K562 (cell line): Measurements from ENCODE around the gene SIGLEC6. TPM values are rescaled to one million over a fixed set of nuclear protein-coding genes. Genes with fewer than 3 reads are reported as not detected.

ENCODE experiments used
- CHCHD3 ChIP-seq: fragments of 250-450 bp; sonication (Bioruptor Pico); IDR thresholded peaks from 2 replicates; pipeline ENCODE4 v2.1.2; 2022; ENCODE audit warnings: mild to moderate bottlenecking
- HBP1 ChIP-seq: fragments of 450-650 bp; formaldehyde crosslinking; IDR thresholded peaks from 2 replicates; pipeline ENCODE4 v1.4.0; 2022; ENCODE audit warnings: missing genetic modification characterization
- RAD51 ChIP-seq: fragments of 450-650 bp; IDR thresholded peaks from 2 replicates; pipeline ENCODE4 v1.7.1; 2016; ENCODE audit warnings: low read depth, mild to moderate bottlenecking, borderline replicate concordance
- SMAD3 ChIP-seq: fragments of 450-650 bp; formaldehyde crosslinking; conservative IDR thresholded peaks from 2 replicates; pipeline ENCODE4 v1.4.0; 2020; ENCODE audit warnings: mild to moderate bottlenecking
- SMARCC2 ChIP-seq: fragments of 450-650 bp; IDR thresholded peaks from 2 replicates; pipeline ENCODE4 v1.6.1; 2017; ENCODE audit warnings: antibody characterized with exemption, moderate library complexity, mild to moderate bottlenecking, low read depth
- SMC3 ChIP-seq: conservative IDR thresholded peaks from 2 replicates; pipeline ENCODE4 v1.6.1; 2011; ENCODE audit warnings: low read depth, low read length, improper control_type of control experiment; ENCODE audit not compliant: insufficient read depth
- TAF1 ChIP-seq: IDR thresholded peaks from 2 replicates; pipeline ENCODE4 v1.6.1; 2011; ENCODE audit warnings: mild to moderate bottlenecking, low read length, moderate library complexity; ENCODE audit not compliant: insufficient read depth, control insufficient read depth, severe bottlenecking; ENCODE audit errors: extremely low read depth
- TEAD1 ChIP-seq, 2 experiments: fragments of 450-650 bp in 1 of 2; sonication (generic) in 1 of 2; formaldehyde crosslinking; IDR thresholded peaks; 2 replicates each; pipeline versions ENCODE4 v1.4.0 to v1.8.0; 2020 to 2022; ENCODE audit warnings: mild to moderate bottlenecking in 2 of 2, missing genetic modification reagents in 1 of 2
- ZNF263 ChIP-seq: sonication (generic); formaldehyde crosslinking; IDR thresholded peaks from 2 replicates; pipeline ENCODE4 v1.8.0; 2022; ENCODE audit warnings: mild to moderate bottlenecking, missing genetic modification reagents, borderline replicate concordance
- polyA plus RNA-seq, 8 experiments: library from polyadenylated mRNA; depleted of rRNA in 4 of 8; stranded (reverse) in 5 of 8; unstranded in 3 of 8; fragments of >200 nt; fragmentation: Nextera tagmentation in 2 of 8; fragmentation: Illumina TruSeq in 1 of 8; extraction: Ambion mirVana in 2 of 8; extraction: Trizol in 1 of 8; gene quantifications; 2 replicates each; pipeline versions ENCODE4 v1.2.1 to v1.2.3, GENCODE V29; 2011 to 2014; ENCODE audit warnings: inconsistent platforms in 1 of 8, missing spikeins in 1 of 8
- total RNA-seq, 7 experiments: library from RNA; depleted of rRNA in 6 of 7; stranded (reverse); fragments of >200 nt in 6 of 7; fragmentation: Illumina TruSeq in 2 of 7; extraction: Trizol in 2 of 7; gene quantifications; 2 replicates each; pipeline versions ENCODE4 v1.2.1 to v1.2.3, GENCODE V29; 2011 to 2021; ENCODE audit warnings: low replicate concordance in 1 of 7
- TF ChIP-seq, protein P1 (sequence below): fragments of 450-650 bp; IDR thresholded peaks from 2 replicates; pipeline ENCODE4 v1.6.1; 2016; ENCODE audit warnings: mild to moderate bottlenecking, moderate library complexity
- TF ChIP-seq, protein P2 (sequence below): sonication (generic); formaldehyde crosslinking; IDR thresholded peaks from 2 replicates; pipeline ENCODE4 v1.8.0; 2022; ENCODE audit warnings: missing genetic modification reagents, mild to moderate bottlenecking, moderate library complexity, borderline replicate concordance

Gene SIGLEC6
- total and polyA plus RNA-seq, 9 of the 15 experiments (the other 6 are each of a cell fraction or from before 2014, with no cell fraction given): 0.03 to 17.5 (median 0.71) TPM

- TF ChIP-seq, protein P1, sequence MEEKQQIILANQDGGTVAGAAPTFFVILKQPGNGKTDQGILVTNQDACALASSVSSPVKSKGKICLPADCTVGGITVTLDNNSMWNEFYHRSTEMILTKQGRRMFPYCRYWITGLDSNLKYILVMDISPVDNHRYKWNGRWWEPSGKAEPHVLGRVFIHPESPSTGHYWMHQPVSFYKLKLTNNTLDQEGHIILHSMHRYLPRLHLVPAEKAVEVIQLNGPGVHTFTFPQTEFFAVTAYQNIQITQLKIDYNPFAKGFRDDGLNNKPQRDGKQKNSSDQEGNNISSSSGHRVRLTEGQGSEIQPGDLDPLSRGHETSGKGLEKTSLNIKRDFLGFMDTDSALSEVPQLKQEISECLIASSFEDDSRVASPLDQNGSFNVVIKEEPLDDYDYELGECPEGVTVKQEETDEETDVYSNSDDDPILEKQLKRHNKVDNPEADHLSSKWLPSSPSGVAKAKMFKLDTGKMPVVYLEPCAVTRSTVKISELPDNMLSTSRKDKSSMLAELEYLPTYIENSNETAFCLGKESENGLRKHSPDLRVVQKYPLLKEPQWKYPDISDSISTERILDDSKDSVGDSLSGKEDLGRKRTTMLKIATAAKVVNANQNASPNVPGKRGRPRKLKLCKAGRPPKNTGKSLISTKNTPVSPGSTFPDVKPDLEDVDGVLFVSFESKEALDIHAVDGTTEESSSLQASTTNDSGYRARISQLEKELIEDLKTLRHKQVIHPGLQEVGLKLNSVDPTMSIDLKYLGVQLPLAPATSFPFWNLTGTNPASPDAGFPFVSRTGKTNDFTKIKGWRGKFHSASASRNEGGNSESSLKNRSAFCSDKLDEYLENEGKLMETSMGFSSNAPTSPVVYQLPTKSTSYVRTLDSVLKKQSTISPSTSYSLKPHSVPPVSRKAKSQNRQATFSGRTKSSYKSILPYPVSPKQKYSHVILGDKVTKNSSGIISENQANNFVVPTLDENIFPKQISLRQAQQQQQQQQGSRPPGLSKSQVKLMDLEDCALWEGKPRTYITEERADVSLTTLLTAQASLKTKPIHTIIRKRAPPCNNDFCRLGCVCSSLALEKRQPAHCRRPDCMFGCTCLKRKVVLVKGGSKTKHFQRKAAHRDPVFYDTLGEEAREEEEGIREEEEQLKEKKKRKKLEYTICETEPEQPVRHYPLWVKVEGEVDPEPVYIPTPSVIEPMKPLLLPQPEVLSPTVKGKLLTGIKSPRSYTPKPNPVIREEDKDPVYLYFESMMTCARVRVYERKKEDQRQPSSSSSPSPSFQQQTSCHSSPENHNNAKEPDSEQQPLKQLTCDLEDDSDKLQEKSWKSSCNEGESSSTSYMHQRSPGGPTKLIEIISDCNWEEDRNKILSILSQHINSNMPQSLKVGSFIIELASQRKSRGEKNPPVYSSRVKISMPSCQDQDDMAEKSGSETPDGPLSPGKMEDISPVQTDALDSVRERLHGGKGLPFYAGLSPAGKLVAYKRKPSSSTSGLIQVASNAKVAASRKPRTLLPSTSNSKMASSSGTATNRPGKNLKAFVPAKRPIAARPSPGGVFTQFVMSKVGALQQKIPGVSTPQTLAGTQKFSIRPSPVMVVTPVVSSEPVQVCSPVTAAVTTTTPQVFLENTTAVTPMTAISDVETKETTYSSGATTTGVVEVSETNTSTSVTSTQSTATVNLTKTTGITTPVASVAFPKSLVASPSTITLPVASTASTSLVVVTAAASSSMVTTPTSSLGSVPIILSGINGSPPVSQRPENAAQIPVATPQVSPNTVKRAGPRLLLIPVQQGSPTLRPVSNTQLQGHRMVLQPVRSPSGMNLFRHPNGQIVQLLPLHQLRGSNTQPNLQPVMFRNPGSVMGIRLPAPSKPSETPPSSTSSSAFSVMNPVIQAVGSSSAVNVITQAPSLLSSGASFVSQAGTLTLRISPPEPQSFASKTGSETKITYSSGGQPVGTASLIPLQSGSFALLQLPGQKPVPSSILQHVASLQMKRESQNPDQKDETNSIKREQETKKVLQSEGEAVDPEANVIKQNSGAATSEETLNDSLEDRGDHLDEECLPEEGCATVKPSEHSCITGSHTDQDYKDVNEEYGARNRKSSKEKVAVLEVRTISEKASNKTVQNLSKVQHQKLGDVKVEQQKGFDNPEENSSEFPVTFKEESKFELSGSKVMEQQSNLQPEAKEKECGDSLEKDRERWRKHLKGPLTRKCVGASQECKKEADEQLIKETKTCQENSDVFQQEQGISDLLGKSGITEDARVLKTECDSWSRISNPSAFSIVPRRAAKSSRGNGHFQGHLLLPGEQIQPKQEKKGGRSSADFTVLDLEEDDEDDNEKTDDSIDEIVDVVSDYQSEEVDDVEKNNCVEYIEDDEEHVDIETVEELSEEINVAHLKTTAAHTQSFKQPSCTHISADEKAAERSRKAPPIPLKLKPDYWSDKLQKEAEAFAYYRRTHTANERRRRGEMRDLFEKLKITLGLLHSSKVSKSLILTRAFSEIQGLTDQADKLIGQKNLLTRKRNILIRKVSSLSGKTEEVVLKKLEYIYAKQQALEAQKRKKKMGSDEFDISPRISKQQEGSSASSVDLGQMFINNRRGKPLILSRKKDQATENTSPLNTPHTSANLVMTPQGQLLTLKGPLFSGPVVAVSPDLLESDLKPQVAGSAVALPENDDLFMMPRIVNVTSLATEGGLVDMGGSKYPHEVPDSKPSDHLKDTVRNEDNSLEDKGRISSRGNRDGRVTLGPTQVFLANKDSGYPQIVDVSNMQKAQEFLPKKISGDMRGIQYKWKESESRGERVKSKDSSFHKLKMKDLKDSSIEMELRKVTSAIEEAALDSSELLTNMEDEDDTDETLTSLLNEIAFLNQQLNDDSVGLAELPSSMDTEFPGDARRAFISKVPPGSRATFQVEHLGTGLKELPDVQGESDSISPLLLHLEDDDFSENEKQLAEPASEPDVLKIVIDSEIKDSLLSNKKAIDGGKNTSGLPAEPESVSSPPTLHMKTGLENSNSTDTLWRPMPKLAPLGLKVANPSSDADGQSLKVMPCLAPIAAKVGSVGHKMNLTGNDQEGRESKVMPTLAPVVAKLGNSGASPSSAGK: no peak
- TF ChIP-seq CHCHD3 (no peak), TEAD1 (CRISPR knock-in tag; IDR thresholded peaks at IDR 0.05) (no peak), TAF1 (no peak), SMAD3 (CRISPR knock-in tag) (no peak), HBP1 (CRISPR knock-in tag) (no peak), ZNF263 (CRISPR knock-in tag) (no peak), SMARCC2 (no peak), SMC3 (no peak), RAD51 (no peak)
- TF ChIP-seq, protein P2, sequence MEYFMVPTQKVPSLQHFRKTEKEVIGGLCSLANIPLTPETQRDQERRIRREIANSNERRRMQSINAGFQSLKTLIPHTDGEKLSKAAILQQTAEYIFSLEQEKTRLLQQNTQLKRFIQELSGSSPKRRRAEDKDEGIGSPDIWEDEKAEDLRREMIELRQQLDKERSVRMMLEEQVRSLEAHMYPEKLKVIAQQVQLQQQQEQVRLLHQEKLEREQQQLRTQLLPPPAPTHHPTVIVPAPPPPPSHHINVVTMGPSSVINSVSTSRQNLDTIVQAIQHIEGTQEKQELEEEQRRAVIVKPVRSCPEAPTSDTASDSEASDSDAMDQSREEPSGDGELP: no peak
Measured at GRCh38 chr19:51535535-51535934, 4.1 kb upstream of the SIGLEC6 start (continued).
